ENCODE measurements around the gene ALDH1B1.

ALDH1B1 gene

GRCh38 chr9:38428062-38428461 lies 35.6 kb downstream of the ALDH1B1 start:
- DNase-seq: no peak
- Histone ChIP-seq H3K9me3 (no peaks in the 10 kb centered on the region), H3K4me3 (ENCODE audit: low read depth, low read length) (no peak overlapping the region), H3K4me1 (peaks cover 3% of the 10 kb centered on the region; the same call in 1 of the 2 replicates), H3K27me3 (no peaks in the 10 kb centered on the region), H3K36me3 (no peaks in the 10 kb centered on the region)
- TF ChIP-seq, protein P1, sequence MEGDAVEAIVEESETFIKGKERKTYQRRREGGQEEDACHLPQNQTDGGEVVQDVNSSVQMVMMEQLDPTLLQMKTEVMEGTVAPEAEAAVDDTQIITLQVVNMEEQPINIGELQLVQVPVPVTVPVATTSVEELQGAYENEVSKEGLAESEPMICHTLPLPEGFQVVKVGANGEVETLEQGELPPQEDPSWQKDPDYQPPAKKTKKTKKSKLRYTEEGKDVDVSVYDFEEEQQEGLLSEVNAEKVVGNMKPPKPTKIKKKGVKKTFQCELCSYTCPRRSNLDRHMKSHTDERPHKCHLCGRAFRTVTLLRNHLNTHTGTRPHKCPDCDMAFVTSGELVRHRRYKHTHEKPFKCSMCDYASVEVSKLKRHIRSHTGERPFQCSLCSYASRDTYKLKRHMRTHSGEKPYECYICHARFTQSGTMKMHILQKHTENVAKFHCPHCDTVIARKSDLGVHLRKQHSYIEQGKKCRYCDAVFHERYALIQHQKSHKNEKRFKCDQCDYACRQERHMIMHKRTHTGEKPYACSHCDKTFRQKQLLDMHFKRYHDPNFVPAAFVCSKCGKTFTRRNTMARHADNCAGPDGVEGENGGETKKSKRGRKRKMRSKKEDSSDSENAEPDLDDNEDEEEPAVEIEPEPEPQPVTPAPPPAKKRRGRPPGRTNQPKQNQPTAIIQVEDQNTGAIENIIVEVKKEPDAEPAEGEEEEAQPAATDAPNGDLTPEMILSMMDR (IDR thresholded peaks at IDR 0.05; ENCODE audit: low read depth, low read length): no peak

DNA sequence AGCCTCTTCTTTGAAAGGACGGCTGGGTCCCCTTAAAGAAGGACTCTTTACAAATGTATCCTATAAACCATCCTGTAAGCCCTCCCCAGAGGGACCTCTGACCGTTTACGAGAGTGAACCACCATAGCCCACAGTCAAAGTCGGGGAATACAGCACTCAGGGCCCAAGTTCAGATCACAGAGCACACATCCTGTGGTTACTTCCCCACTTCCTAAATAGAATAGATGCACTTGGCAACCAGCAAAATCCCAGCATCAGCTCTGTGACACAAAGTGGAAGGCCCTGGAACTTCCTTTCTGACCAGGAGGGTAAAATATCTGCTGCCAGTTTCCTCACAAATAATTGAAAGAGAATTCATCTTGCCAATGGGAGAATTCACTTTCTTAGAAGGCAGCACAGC lies 38.6 kb downstream of the ALDH1B1 start:
- Histone ChIP-seq H3K36me3 (no peaks in the 10 kb centered on the region), H3K9me3 (no peaks in the 10 kb centered on the region), H3K4me1 (no peaks in the 10 kb centered on the region), H3K4me3 (ENCODE audit: low read depth, low read length) (no peak overlapping the region), H3K27me3 (no peaks in the 10 kb centered on the region)
- DNase-seq: no peak
- TF ChIP-seq, protein P1 (IDR thresholded peaks at IDR 0.05; ENCODE audit: low read depth, low read length): no peak

DNA sequence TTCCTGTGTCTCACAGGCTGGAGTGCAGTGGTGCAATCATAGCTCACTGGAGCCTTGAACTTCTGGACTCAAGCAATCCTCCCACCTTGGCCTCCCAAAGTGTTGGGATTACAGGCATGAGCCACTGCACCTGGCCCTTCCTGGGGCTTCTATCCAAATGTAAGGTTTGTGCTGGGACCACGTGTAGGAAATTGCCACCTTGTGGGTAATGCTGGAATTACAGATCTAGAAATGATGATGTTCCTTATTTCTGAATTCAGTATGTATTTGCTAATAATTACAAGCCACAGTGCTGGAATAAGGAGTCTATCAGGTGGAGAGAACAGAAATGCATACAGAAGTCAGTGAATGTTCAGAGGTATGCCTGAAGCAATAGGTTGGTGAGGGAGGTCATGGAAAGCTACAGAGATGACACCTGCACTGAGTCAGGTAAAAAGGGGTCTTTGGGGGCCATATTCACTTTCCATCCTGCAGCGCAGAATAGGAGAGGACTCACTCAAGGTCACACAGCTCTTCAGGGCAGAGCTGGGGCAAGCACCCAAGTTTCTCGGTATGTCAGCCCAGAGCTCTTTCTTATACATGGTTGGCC lies 40.5 kb downstream of the ALDH1B1 start:
- H3K4me3 ChIP-seq (ENCODE audit: low read depth, low read length): no peak overlapping the region
- 0 out of 2 replicates have a peak, but pooled peaks cover 3% of the 10 kb centered on the region for H3K36me3 ChIP-seq
- peak; percentile 39 for DNase-seq
- H3K4me1 ChIP-seq: no peaks in the 10 kb centered on the region
- H3K9me3 ChIP-seq: no peaks in the 10 kb centered on the region; the same call in 1 of the 2 replicates
- no peaks in the 10 kb centered on the region for H3K27me3 ChIP-seq
- TF ChIP-seq, protein P1 (IDR thresholded peaks at IDR 0.05; ENCODE audit: low read depth, low read length): peak; percentile 69

GRCh38 chr9:38434365-38434764 lies 41.9 kb downstream of the ALDH1B1 start:
- TF ChIP-seq, protein P1 (IDR thresholded peaks at IDR 0.05; ENCODE audit: low read depth, low read length): no peak
- no peak for DNase-seq
- no peak overlapping the region for H3K4me3 ChIP-seq (ENCODE audit: low read depth, low read length)

DNA sequence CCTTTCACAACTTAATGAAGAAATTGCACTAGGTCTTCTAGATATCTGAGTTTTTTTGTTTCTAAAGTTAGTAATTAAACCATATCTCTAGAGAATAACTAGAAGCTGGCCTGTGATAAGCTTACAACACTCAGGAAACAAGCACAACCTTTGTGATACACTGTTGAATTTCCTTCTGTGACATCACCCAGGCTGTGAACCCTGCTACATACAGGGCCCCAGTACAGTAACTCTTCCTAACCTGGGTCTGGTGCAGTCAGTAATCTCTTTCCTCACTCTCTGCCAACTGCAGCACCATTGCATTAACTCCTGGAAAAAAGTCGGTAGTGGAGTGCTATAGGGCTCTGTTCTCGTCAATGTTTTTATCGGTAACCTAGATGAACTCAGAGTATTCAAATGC lies 42.4 kb downstream of the ALDH1B1 start:
- DNase-seq: no peak
- TF ChIP-seq, protein P1 (IDR thresholded peaks at IDR 0.05; ENCODE audit: low read depth, low read length): no peak
- Histone ChIP-seq H3K4me1 (no peaks in the 10 kb centered on the region), H3K4me3 (ENCODE audit: low read depth, low read length) (no peak overlapping the region), H3K9me3 (no peaks in the 10 kb centered on the region; the same call in 1 of the 2 replicates), H3K27me3 (no peaks in the 10 kb centered on the region), H3K36me3 (peaks cover 3% of the 10 kb centered on the region; the same call in 1 of the 2 replicates)

More at GRCh38 chr9:38434365-38434764, 41.9 kb downstream of the ALDH1B1 start:
- no peaks in the 10 kb centered on the region; the same call in 1 of the 2 replicates for H3K9me3 ChIP-seq
- H3K4me1 ChIP-seq: no peaks in the 10 kb centered on the region
- no peaks in the 10 kb centered on the region for H3K27me3 ChIP-seq
- peaks cover 3% of the 10 kb centered on the region; the same call in 1 of the 2 replicates for H3K36me3 ChIP-seq

DNA sequence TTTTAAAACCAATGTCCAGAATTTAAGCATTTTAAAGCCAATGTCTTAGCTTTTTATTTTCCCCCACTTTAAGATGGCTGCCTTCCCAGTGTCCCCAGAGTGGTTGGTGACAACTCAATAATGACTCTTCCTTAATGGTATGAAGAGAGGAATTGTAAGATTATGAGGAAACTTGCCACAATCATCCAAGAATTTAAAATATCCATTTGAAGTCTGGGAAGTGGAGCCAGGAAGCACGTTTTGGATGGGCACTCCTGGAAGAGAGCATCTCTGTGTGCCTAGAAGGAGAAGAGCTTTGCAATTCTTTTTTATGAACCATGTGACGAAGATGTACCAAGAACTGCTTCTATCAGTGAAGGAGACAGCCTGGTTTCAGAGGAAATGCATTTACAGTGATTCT lies 43.0 kb downstream of the ALDH1B1 start:
- DNase-seq: no peak

More for the DNA sequence above, 43.0 kb downstream of the ALDH1B1 start:
- Histone ChIP-seq H3K9me3 (no peaks in the 10 kb centered on the region; the same call in 1 of the 2 replicates), H3K4me1 (no peaks in the 10 kb centered on the region), H3K27me3 (no peaks in the 10 kb centered on the region), H3K4me3 (ENCODE audit: low read depth, low read length) (no peak overlapping the region), H3K36me3 (peaks cover 3% of the 10 kb centered on the region; the same call in 1 of the 2 replicates)
- TF ChIP-seq, protein P1 (IDR thresholded peaks at IDR 0.05; ENCODE audit: low read depth, low read length): no peak

Data from BE2C (cell line).